KOPT-K1 (cell line): ENCODE measurements around the gene PSMG1.

Source experiments
- H3K27ac ChIP-seq: fragments of 200-600 bp; sonication (generic); 2 replicates; pipeline ENCODE4 v1.5.1; 2016; ENCODE audit warnings: antibody characterized with exemption, mild to moderate bottlenecking, low read depth, low read length; ENCODE audit not compliant: poor library complexity, severe bottlenecking
- H3K36me3 ChIP-seq: fragments of 200-600 bp; sonication (generic); 2 replicates; pipeline ENCODE4 v1.5.1; 2017; ENCODE audit warnings: antibody characterized with exemption, mild to moderate bottlenecking, low read length, moderate library complexity; ENCODE audit not compliant: insufficient read depth
- H3K9me3 ChIP-seq: fragments of 200-600 bp; sonication (generic); 2 replicates; pipeline ENCODE4 v1.5.1; 2017; ENCODE audit warnings: antibody characterized with exemption, low read length, mild to moderate bottlenecking; ENCODE audit not compliant: insufficient read depth, poor library complexity, severe bottlenecking

The PSMG1 gene

DNA sequence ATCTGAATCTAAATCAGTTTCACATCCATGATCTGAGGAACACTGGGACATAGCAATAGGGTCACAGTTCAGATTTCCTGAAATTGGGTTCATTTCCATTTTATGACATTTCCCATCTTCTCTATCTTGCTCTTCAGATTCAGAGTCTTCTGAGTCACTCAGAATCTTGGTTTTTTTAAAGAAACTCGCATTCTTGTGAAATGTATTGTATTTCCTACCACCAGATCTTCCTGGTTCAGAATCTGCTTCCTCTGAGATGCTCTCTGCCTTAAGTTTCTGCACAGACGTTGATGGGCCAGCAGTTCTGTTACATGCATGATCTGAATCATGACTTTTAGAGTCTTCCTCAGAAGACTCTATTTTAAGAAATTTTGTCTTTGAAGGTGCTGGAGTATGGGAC is 15.5 kb upstream of the PSMG1 start:
- Histone ChIP-seq H3K27ac (no peak overlapping the region), H3K36me3 (peaks cover 96% of the 10 kb centered on the region), H3K9me3 (no peaks in the 10 kb centered on the region)

- no peak overlapping the region for H3K27ac ChIP-seq
- peaks cover 85% of the 10 kb centered on the region for H3K36me3 ChIP-seq
- H3K9me3 ChIP-seq, result no peaks in the 10 kb centered on the region
Observed at GRCh38 chr21:39197448-39198233, 14.4 kb upstream of the PSMG1 start.

GRCh38 chr21:39196838-39197237 is 13.6 kb upstream of the PSMG1 start:
- Histone ChIP-seq H3K36me3 (peaks cover 77% of the 10 kb centered on the region), H3K9me3 (no peaks in the 10 kb centered on the region)

DNA sequence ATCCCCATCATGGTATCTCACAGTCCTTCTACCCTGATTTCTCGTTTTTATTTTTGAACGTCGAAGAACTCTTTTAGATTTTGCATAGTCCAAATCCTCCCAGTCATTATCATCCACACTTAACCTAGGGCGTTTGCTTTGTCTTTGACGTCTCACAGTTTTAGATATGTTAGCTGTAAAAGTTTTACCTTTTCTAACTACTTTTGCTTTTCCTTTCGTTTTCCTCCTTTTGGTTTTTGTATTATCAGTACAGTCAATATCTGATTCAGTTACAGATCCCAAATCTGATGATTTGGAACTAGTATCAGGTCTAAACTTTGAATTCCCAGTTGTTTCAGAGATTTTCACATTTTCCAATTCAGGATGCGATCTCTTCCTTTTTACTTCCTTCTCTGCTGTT is 13.1 kb upstream of the PSMG1 start:
- Histone ChIP-seq H3K36me3 (peaks cover 72% of the 10 kb centered on the region), H3K27ac (peak overlapping the region; percentile 61)

More at GRCh38 chr21:39196838-39197237, 13.6 kb upstream of the PSMG1 start:
- peak overlapping the region; percentile 61 for H3K27ac ChIP-seq

DNA sequence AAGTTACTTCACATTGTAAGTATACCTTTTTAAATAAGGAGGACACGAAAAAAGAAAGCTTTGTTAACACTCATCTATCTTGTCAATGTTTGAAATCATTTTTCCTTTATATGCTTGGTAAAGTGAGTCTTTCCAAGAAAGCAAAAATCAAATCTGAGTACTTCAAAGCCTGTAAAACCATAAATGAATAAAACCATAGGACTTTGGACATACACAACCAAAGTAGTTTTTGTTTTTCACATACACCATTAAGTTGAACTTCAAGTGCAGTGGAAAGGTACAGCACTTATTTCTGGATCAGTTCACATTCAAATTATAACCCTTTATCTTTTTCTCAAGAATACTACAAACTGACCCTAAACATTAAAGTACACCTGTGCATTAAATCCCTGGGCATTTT is 10.1 kb upstream of the PSMG1 start:
- peaks cover 43% of the 10 kb centered on the region for H3K36me3 ChIP-seq
- no peaks in the 10 kb centered on the region for H3K9me3 ChIP-seq
- H3K27ac ChIP-seq, result no peak overlapping the region

More for the DNA sequence above, 13.1 kb upstream of the PSMG1 start:
- no peaks in the 10 kb centered on the region for H3K9me3 ChIP-seq

- Histone ChIP-seq H3K36me3 (peaks cover 13% of the 10 kb centered on the region), H3K9me3 (no peaks in the 10 kb centered on the region), H3K27ac (no peak overlapping the region)
Observed at GRCh38 chr21:39189857-39190604, 6.8 kb upstream of the PSMG1 start.

GRCh38 chr21:39188521-39189139 is 5.4 kb upstream of the PSMG1 start:
- no peak overlapping the region for H3K27ac ChIP-seq
- H3K9me3 ChIP-seq, result no peaks in the 10 kb centered on the region
- no peaks in the 10 kb centered on the region; the same call in 1 of the 2 replicates for H3K36me3 ChIP-seq

- no peaks in the 10 kb centered on the region for H3K9me3 ChIP-seq
- H3K27ac ChIP-seq, result no peak overlapping the region
- no peaks in the 10 kb centered on the region; the same call in 1 of the 2 replicates for H3K36me3 ChIP-seq
Observed at GRCh38 chr21:39187141-39187540, 3.9 kb upstream of the PSMG1 start.

DNA sequence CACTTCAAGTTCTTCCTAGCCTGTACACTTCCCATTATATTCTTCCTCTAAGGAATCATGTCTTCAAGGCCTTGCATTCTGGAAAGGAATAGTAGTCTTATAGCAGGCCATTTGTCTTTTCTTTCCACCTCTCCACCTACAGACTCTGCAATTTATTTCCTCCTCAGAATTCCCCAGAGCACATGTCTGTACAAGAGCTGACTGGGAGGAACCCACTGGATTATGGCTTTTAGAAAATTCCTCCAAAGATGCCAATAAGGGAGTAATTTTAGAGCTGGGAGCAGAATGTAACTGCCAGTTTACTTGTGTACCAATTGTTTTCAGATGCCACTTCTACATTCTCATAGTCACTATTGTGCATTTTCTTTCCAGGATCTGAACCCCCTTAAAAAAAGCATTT is 3.4 kb upstream of the PSMG1 start:
- Histone ChIP-seq H3K27ac (no peak overlapping the region), H3K36me3 (no peaks in the 10 kb centered on the region; the same call in 1 of the 2 replicates), H3K9me3 (no peaks in the 10 kb centered on the region)

DNA sequence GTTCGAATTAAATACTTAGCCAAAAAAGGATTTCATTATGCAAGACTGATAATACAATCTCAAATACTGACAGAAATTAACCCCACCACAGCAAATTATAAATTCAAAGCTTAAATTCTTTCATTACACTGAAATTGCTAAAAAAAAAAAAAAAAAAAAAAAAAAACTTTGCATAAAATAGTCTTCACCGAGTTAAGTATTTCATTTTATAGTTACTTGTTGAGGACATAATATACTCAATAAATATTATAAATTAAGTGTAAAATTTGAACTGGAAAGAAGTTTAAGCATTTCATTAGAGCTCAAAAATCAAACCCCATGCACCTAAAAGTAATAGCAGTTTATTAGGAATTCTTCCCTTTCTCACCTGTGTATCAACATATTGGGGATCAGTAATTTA is 1.9 kb upstream of the PSMG1 start:
- no peaks in the 10 kb centered on the region for H3K9me3 ChIP-seq
- H3K36me3 ChIP-seq, result peaks cover 15% of the 10 kb centered on the region
- no peak overlapping the region for H3K27ac ChIP-seq

GRCh38 chr21:39184050-39184980 is 1.1 kb upstream of the PSMG1 start:
- H3K36me3 ChIP-seq, result peaks cover 23% of the 10 kb centered on the region
- H3K9me3 ChIP-seq, result no peaks in the 10 kb centered on the region

DNA sequence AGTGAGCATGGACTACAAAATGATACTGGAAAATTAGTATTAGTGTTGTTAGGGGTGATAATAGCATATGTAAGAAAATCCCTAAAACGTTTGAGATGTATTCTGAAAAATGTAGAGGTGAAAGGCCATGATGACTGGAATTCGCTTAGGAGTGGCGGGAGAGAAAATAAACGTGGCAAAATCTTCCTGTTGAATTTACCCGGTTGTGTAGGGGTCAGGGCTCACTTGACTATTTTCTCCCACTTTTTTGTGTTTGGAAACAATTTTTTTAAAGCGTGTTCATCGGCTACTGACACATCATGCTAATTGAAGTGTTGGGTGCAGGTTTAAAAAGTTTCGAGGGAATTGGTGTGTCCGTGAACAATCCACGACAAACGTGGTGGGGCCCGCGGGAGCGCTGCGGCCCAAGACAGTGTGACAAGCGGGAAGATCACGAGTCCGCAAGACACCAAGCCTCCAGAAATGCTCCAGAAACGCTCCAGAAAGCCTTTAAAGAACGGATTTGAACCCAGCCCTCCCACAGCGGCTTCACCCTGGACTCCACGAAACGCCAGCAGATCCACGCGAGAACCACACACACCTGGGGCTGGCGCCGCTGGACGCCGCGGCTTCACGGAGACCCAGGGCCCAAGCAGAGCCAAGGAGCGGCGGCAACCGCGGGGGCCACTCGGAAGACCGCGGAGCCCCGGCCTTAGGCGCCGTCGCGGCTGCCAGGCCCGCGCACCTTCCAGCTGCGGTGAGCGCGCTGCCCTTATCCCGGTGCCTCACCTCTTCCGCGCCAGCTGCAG is 573 bp downstream of the PSMG1 start:
- peak overlapping the region; percentile 77 for H3K27ac ChIP-seq
- H3K36me3 ChIP-seq, result peaks cover 39% of the 10 kb centered on the region
- no peaks in the 10 kb centered on the region for H3K9me3 ChIP-seq

More at GRCh38 chr21:39184050-39184980, 1.1 kb upstream of the PSMG1 start:
- peak overlapping the region; percentile 77 for H3K27ac ChIP-seq

DNA sequence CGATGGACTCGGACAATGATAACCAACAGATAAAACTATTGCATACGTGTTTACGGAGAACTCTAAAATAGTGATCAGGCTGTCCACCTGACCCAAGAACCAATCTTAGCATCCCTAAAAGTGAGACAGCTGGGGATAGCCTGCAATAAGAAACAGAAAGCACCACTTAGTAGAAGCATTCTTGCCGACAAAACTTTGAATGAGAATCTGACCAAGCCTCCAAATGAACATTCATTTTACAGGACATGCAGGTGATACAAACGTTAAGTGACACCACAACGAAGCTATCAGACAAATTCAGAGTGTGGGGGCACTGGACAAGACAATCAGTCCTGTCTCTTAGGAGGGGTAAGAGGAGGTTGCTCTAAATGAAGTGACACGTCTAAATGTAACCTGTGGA is 1.2 kb downstream of the PSMG1 start:
- H3K9me3 ChIP-seq, result no peaks in the 10 kb centered on the region
- H3K27ac ChIP-seq, result peak overlapping the region; percentile 77
- H3K36me3 ChIP-seq, result peaks cover 43% of the 10 kb centered on the region
